GM18499 (cell line): Measurements from ENCODE around the gene FAM89B.

Experiments used
- ATAC-seq: cut with Tn5 transposase; IDR thresholded peaks from one replicate; pipeline ENCODE4 v1.9.1; 2021; ENCODE audit warnings: moderate number of reproducible peaks; ENCODE audit not compliant: insufficient read depth, unreplicated experiment

FAM89B gene

GRCh38 chr11:65585396-65586246 is 13.3 kb downstream of the FAM89B start:
- ATAC-seq, result no peak

GRCh38 chr11:65586247-65586630 is 13.9 kb downstream of the FAM89B start:
- ATAC-seq, result no peak

- no peak for ATAC-seq
Measured at GRCh38 chr11:65586676-65587075, 14.3 kb downstream of the FAM89B start.

GRCh38 chr11:65588199-65589054 is 16.1 kb downstream of the FAM89B start:
- ATAC-seq, result peak; percentile 79

- ATAC-seq, result no peak
Measured at GRCh38 chr11:65589444-65590239, 17.3 kb downstream of the FAM89B start.

GRCh38 chr11:65590240-65590738 is 18.0 kb downstream of the FAM89B start:
- ATAC-seq, result no peak

GRCh38 chr11:65591939-65592857 is 19.9 kb downstream of the FAM89B start:
- ATAC-seq, result no peak

GRCh38 chr11:65592858-65593517 is 20.6 kb downstream of the FAM89B start:
- ATAC-seq, result no peak

GRCh38 chr11:65593518-65594414 is 21.4 kb downstream of the FAM89B start:
- no peak for ATAC-seq

GRCh38 chr11:65595131-65595530 is 22.8 kb downstream of the FAM89B start:
- ATAC-seq, result no peak

GRCh38 chr11:65595543-65596281 is 23.4 kb downstream of the FAM89B start, which contains the start of gene KCNK7:
KCNK7 (minus strand) TSS chr11:65595800; CDS start chr11:65595772, 28 bp downstream.
- ATAC-seq, result no peak

- no peak for ATAC-seq
Measured at GRCh38 chr11:65596520-65596919, 24.2 kb downstream of the FAM89B start.

GRCh38 chr11:65598258-65598699 is 25.9 kb downstream of the FAM89B start:
- no peak for ATAC-seq

- no peak for ATAC-seq
Measured at GRCh38 chr11:65599216-65599954, 27.0 kb downstream of the FAM89B start.

- ATAC-seq, result no peak
Measured at GRCh38 chr11:65599955-65600246, 27.6 kb downstream of the FAM89B start.

- ATAC-seq, result no peak
Measured at GRCh38 chr11:65604258-65604657, 31.9 kb downstream of the FAM89B start.
